A204.1 (cell line): Measurements from ENCODE around the gene OPRD1.
A peak's percentile ranks its signal among the peaks of the same experiment; 100 is the strongest.

Source experiments
- FAIRE-seq: peaks from 2 replicates; lab custom pipeline; 2012; peaks lifted over from hg19 to GRCh38; lab: Jason Lieb, UNC

The OPRD1 gene

GRCh38 chr1:28910379-28911115 lies 98.6 kb downstream of the OPRD1 start:
- no peak for FAIRE-seq

DNA sequence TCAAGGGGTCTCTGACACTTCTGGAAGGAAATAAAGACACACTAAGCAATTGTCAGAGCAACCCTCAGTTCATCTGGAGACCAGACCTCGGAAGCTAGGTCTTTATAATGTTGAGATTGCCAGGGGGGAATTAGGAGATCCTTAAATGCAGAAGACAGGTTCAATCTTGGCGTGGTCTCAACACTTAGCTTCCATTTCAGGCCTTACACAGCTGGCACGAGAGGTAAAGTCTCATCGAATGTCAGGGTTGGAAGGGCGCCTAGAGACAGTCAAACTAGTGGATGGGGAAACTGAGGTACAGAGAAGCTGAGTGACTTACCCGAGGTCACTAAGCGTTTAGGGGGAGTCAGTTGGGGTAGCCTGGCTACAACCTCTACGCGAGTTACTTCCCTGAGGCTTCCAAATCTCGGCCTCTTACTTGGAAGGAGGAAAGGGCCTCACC lies 101.8 kb downstream of the OPRD1 start:
- no peak for FAIRE-seq

DNA sequence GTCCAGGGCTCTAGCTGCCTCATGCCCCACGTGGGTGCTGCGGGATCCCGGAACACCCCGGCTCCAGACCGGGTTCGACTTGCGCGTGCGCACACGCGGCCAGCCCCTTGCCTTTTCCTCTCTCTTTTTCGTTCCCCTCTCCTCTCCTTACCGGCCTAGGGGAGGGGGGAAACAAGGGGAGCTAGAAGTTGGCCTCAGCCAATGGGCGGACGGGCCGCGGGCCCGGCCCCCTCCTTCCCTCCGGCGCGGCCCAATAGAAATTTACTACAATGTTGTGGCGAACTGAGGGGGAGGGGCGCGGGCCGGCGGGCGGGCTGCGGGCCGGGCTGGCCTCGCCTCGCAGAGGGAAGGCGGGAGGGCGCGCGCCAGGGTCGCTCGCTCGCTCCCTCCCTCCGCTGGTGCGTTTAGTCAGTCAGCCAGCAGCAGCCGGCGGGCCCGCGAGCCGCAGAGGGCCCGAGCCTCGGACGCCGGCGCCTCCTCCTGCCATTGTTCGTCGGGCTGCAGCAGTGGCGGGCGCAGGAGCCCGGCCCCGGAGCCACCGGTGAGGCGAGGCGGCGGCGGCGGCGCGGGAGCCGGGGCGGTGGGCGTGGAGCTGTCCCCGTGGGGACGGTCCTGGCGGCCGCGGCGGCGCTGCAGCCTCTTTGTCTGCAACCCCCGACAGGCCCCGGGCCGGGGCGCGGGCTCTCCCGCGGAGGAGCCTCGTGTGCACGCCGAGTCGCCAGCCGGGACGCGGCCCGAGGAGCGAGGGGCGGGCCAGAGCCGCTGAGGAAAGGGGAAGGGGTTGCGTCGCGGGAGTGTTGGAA lies 102.5 kb downstream of the OPRD1 start, which contains the start of gene EPB41:
Gene EPB41 (plus strand): TSS at position 342 of the 803 bp plus-strand sequence. CDS start 72,869 bp downstream, outside the sequence.
- peak; percentile 49 for FAIRE-seq

DNA sequence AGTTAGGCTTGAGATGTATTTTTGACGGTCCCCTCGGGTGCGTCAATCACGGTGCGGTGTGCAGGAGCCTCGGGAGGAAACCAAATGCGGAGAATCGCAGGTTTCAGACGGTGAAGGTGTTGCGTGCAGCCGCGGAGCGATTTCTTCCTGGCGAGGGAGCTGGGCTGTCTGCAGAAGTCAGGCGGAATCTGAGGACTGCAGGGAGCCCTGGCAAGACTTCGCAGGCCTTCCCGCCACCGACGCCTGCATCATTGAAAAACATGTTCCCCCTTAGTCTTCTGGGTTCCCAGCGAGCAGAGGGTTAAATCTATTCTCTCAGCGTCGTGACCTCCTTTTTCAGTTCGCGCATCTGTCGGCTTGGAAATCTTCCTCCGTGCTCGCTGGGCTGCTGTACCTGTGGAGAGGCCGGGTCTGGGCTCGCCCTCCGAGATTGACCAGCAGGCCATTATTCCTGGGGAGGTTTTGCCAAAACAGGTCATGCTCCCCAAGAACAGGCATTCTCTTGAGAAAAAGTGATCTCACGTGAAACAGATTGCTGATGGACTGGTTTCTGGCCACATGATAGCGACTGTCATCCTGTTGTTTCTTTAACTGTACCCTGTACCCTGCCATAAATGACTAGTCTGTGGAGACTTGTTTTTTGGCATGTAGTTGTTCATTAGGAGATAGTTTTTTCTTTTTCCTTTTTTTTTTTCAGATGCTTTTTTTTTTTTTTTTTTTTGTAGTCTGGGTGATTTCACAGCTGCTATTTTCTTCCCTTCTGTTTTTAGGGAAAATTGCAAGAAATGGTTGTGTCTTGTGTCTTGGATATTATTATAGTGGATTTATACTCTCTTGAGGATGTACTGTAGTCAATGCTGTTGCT lies 103.3 kb downstream of the OPRD1 start:
- FAIRE-seq: no peak

- no peak for FAIRE-seq
Measured at GRCh38 chr1:28917757-28918118, 105.8 kb downstream of the OPRD1 start.
